GM10266 (cell line): ENCODE data around the gene CAD.

Experiments used
- DNase-seq: peaks from one replicate; pipeline ENCODE4 v3.0.0; 2012; ENCODE audit errors: extremely low spot score
- CTCF ChIP-seq: IDR thresholded peaks from 2 replicates; pipeline ENCODE4 v1.5.1; 2012; ENCODE audit warnings: mild to moderate bottlenecking, low read depth; ENCODE audit not compliant: control insufficient read depth, insufficient read depth; ENCODE audit errors: missing control alignments

Gene CAD

GRCh38 chr2:27219091-27219490 is 1.9 kb downstream of the CAD start:
- no peak for DNase-seq
- TF ChIP-seq CTCF, result no peak

GRCh38 chr2:27220091-27220490 is 2.9 kb downstream of the CAD start:
- DNase-seq, result no peak
- no peak for TF ChIP-seq CTCF

GRCh38 chr2:27221166-27221565 is 4.0 kb downstream of the CAD start:
- no peak for DNase-seq
- no peak for TF ChIP-seq CTCF

- no peak for DNase-seq
- no peak for TF ChIP-seq CTCF
Observed at GRCh38 chr2:27222407-27222806, 5.2 kb downstream of the CAD start.

GRCh38 chr2:27223416-27223815 is 6.2 kb downstream of the CAD start:
- TF ChIP-seq CTCF, result no peak
- DNase-seq, result no peak

GRCh38 chr2:27225526-27225925 is 8.4 kb downstream of the CAD start:
- no peak for TF ChIP-seq CTCF
- no peak for DNase-seq

GRCh38 chr2:27227501-27227900 is 10.3 kb downstream of the CAD start:
- no peak for TF ChIP-seq CTCF
- DNase-seq, result no peak
